ENCODE results near the gene NDRG2.

NDRG2 gene

DNA sequence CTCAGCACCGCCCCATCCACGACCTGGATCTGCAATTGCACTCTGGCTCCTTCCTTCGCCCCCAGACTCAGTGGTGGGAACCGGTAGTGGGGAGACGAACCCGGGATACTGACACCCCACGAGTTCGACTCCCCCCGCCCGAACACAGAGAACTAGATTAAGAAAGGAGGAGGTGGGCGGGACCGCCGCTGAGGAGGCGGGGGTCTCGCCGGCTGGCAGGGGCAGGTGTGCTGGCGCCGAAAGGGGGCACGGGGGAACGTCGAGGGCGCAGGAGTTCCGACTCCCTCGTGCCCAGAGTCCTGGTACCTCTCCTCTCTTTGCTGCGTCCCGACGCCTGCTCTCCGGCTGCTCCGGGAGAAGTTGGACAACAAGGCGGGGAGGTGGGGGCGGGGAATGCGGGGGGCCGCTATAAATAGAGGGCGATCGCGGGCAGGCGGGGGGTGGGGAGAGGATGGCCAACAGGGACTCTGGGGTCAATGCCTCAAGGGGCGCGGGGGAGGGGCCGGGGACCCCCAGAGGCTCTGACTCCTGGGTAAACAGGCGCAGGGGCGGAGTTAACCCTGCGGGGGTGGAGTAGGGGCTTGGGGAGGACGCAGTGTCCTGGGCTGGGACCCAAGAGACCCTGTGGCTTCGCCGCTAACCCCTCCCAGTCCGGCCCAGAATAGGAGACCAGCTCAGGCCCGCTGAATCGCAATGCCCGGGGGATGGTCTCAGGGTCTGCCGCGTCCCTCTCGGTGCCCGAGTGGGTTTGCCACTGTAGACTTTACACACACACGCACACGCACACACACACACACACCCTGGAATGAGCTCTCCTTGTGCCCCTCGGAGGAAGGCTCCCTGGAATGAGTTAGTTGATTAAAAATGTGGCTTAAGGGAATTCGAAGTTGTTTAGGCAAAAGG lies 761 bp upstream of the NDRG2 start:
- no peak for DNase-seq (ENCODE audit: insufficient read length, low spot score)
- TF ChIP-seq POU2F2 (IDR thresholded peaks at IDR 0.05; ENCODE audit: low read depth, low read length): no peak
- TF ChIP-seq SPI1 (IDR thresholded peaks at IDR 0.05; ENCODE audit: low read depth, low read length): no peak
- no peak for TF ChIP-seq TAF1 (IDR thresholded peaks at IDR 0.05; ENCODE audit: low read depth, low read length)
- no peak for TF ChIP-seq POLR2AphosphoS5 (IDR thresholded peaks at IDR 0.05; ENCODE audit: low read depth, low read length)
- no peak for TF ChIP-seq POLR2A (IDR thresholded peaks at IDR 0.05; ENCODE audit: low read depth, low read length)
- no peak for TF ChIP-seq PAX5 (IDR thresholded peaks at IDR 0.05; ENCODE audit: insufficient read depth, low read length, severe bottlenecking)
- FAIRE-seq: no peak

- TF ChIP-seq PAX5 (IDR thresholded peaks at IDR 0.05; ENCODE audit: insufficient read depth, low read length, severe bottlenecking) (no peak), TAF1 (IDR thresholded peaks at IDR 0.05; ENCODE audit: low read depth, low read length) (no peak), POLR2A (IDR thresholded peaks at IDR 0.05; ENCODE audit: low read depth, low read length) (no peak), POU2F2 (IDR thresholded peaks at IDR 0.05; ENCODE audit: low read depth, low read length) (no peak), POLR2AphosphoS5 (IDR thresholded peaks at IDR 0.05; ENCODE audit: low read depth, low read length) (no peak), SPI1 (IDR thresholded peaks at IDR 0.05; ENCODE audit: low read depth, low read length) (no peak)
- DNase-seq (ENCODE audit: insufficient read length, low spot score) (no peak), FAIRE-seq (no peak)
These were observed 860 bp downstream of the NDRG2 start for GRCh38 chr14:21023817-21024584.

DNA sequence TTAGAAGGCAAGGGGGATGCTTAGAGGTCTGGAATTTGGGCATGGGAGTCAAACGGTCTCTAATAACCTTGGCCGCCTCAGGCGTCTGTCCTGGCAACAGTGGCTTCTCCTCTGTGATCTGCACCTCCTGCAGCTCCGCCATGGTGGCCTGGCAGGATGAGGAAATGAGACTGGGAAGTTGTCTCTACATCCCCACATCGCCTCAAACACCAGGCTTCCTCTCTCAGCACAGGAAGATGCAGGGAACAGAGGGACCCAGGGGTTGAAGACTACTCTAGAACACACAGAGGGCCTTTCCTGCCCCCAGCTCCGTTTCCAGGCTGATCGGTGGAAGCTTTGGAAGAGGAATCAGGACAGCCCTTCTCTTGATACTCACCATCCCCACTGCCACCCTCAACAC lies 1.7 kb downstream of the NDRG2 start:
- FAIRE-seq (no peak), DNase-seq (ENCODE audit: insufficient read length, low spot score) (no peak)
- no peak for TF ChIP-seq SPI1 (IDR thresholded peaks at IDR 0.05; ENCODE audit: low read depth, low read length)
- TF ChIP-seq TAF1 (IDR thresholded peaks at IDR 0.05; ENCODE audit: low read depth, low read length): no peak
- no peak for TF ChIP-seq POLR2A (IDR thresholded peaks at IDR 0.05; ENCODE audit: low read depth, low read length)
- no peak for TF ChIP-seq POU2F2 (IDR thresholded peaks at IDR 0.05; ENCODE audit: low read depth, low read length)
- no peak for TF ChIP-seq POLR2AphosphoS5 (IDR thresholded peaks at IDR 0.05; ENCODE audit: low read depth, low read length)
- no peak for TF ChIP-seq PAX5 (IDR thresholded peaks at IDR 0.05; ENCODE audit: insufficient read depth, low read length, severe bottlenecking)

DNA sequence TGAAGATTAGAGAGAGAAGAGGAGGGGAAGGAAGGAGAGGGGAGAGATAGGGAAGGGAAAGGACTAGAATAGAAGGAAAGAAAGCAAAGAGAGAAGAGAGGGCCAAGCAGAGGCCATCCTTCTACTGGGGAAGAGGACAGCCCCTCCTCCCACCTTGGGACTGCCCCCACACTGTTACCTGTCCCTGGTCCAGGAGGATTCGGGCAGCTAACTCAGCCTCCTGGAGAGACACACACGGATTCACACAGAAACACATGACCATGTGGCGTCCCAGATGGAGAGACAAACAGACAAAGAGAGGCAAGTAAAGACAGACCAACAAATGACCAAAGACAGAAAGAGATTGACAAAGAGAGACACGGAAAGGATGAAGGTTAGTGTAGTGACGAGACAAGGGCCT lies 2.2 kb downstream of the NDRG2 start:
- no peak for DNase-seq (ENCODE audit: insufficient read length, low spot score)
- no peak for TF ChIP-seq TAF1 (IDR thresholded peaks at IDR 0.05; ENCODE audit: low read depth, low read length)
- no peak for TF ChIP-seq POLR2AphosphoS5 (IDR thresholded peaks at IDR 0.05; ENCODE audit: low read depth, low read length)
- no peak for TF ChIP-seq SPI1 (IDR thresholded peaks at IDR 0.05; ENCODE audit: low read depth, low read length)
- TF ChIP-seq POLR2A (IDR thresholded peaks at IDR 0.05; ENCODE audit: low read depth, low read length): no peak
- no peak for TF ChIP-seq PAX5 (IDR thresholded peaks at IDR 0.05; ENCODE audit: insufficient read depth, low read length, severe bottlenecking)
- no peak for TF ChIP-seq POU2F2 (IDR thresholded peaks at IDR 0.05; ENCODE audit: low read depth, low read length)
- FAIRE-seq: no peak

DNA sequence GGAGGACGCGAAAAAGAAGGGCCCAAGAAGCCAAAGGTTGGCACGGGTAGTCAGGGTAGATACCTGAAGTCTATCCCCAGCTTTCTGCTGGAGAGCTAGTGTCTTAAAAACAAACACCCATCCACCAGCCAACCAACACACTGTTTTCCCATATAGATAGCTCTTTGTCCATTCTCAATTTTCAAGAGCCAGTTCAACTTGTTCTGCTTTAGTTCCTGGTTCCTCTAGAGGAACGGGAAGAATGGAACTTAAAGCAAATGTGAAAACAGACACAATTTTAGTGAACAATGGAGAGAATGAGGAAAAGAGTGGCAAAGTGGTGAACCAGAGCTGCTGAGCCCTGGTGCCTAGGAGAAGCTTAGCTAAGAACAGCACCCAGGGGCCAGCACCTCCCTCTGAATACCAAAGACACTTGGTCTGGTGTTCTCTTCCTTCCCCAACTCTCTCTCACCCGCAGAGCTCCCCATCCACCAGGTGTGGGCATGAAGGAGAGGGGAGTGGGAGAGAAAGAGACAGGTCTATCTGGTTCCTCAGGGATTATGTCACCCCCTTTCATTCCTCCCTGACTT lies 3.8 kb downstream of the NDRG2 start:
- no peak for TF ChIP-seq POU2F2 (IDR thresholded peaks at IDR 0.05; ENCODE audit: low read depth, low read length)
- TF ChIP-seq SPI1 (IDR thresholded peaks at IDR 0.05; ENCODE audit: low read depth, low read length): no peak
- TF ChIP-seq POLR2A (IDR thresholded peaks at IDR 0.05; ENCODE audit: low read depth, low read length): no peak
- no peak for TF ChIP-seq POLR2AphosphoS5 (IDR thresholded peaks at IDR 0.05; ENCODE audit: low read depth, low read length)
- TF ChIP-seq PAX5 (IDR thresholded peaks at IDR 0.05; ENCODE audit: insufficient read depth, low read length, severe bottlenecking): no peak
- no peak for TF ChIP-seq TAF1 (IDR thresholded peaks at IDR 0.05; ENCODE audit: low read depth, low read length)
- FAIRE-seq (no peak), DNase-seq (ENCODE audit: insufficient read length, low spot score) (no peak)

- FAIRE-seq (no peak), DNase-seq (ENCODE audit: insufficient read length, low spot score) (no peak)
- TF ChIP-seq PAX5 (IDR thresholded peaks at IDR 0.05; ENCODE audit: insufficient read depth, low read length, severe bottlenecking): no peak
- TF ChIP-seq SPI1 (IDR thresholded peaks at IDR 0.05; ENCODE audit: low read depth, low read length): no peak
- TF ChIP-seq TAF1 (IDR thresholded peaks at IDR 0.05; ENCODE audit: low read depth, low read length): no peak
- no peak for TF ChIP-seq POLR2A (IDR thresholded peaks at IDR 0.05; ENCODE audit: low read depth, low read length)
- no peak for TF ChIP-seq POLR2AphosphoS5 (IDR thresholded peaks at IDR 0.05; ENCODE audit: low read depth, low read length)
- TF ChIP-seq POU2F2 (IDR thresholded peaks at IDR 0.05; ENCODE audit: low read depth, low read length): no peak
These were observed 5.5 kb downstream of the NDRG2 start for GRCh38 chr14:21019366-21019765.

- TF ChIP-seq TAF1 (IDR thresholded peaks at IDR 0.05; ENCODE audit: low read depth, low read length) (no peak), SPI1 (IDR thresholded peaks at IDR 0.05; ENCODE audit: low read depth, low read length) (no peak), POU2F2 (IDR thresholded peaks at IDR 0.05; ENCODE audit: low read depth, low read length) (no peak), POLR2AphosphoS5 (IDR thresholded peaks at IDR 0.05; ENCODE audit: low read depth, low read length) (no peak), PAX5 (IDR thresholded peaks at IDR 0.05; ENCODE audit: insufficient read depth, low read length, severe bottlenecking) (no peak), POLR2A (IDR thresholded peaks at IDR 0.05; ENCODE audit: low read depth, low read length) (no peak)
- DNase-seq (ENCODE audit: insufficient read length, low spot score) (no peak), FAIRE-seq (no peak)
These were observed 6.1 kb downstream of the NDRG2 start for GRCh38 chr14:21018781-21019180.

GRCh38 chr14:21018286-21018685 lies 6.6 kb downstream of the NDRG2 start:
- no peak for TF ChIP-seq SPI1 (IDR thresholded peaks at IDR 0.05; ENCODE audit: low read depth, low read length)
- no peak for TF ChIP-seq POLR2A (IDR thresholded peaks at IDR 0.05; ENCODE audit: low read depth, low read length)
- TF ChIP-seq POU2F2 (IDR thresholded peaks at IDR 0.05; ENCODE audit: low read depth, low read length): no peak
- no peak for TF ChIP-seq TAF1 (IDR thresholded peaks at IDR 0.05; ENCODE audit: low read depth, low read length)
- no peak for TF ChIP-seq PAX5 (IDR thresholded peaks at IDR 0.05; ENCODE audit: insufficient read depth, low read length, severe bottlenecking)
- no peak for TF ChIP-seq POLR2AphosphoS5 (IDR thresholded peaks at IDR 0.05; ENCODE audit: low read depth, low read length)
- no peak for FAIRE-seq
- no peak for DNase-seq (ENCODE audit: insufficient read length, low spot score)

Measured in GM12891 (cell line).